Fibroblast of skin of scalp (primary cell): Measurements from ENCODE around the gene TMPRSS13.
"Not testable (repeated sequence)": the region's sequence is repeated elsewhere in the genome, so short reads cannot be mapped to it uniquely, and the experiment has no call there.

Source experiments
- DNase-seq: peaks from one replicate; pipeline ENCODE4 v3.0.0-alpha.2; 2013

TMPRSS13 gene

GRCh38 chr11:117930668-117931330 lies 1.6 kb upstream of the TMPRSS13 start:
- no peak for DNase-seq

- no peak for DNase-seq
Measured at GRCh38 chr11:117929916-117930570, 841 bp upstream of the TMPRSS13 start.

GRCh38 chr11:117928446-117929141 lies 608 bp downstream of the TMPRSS13 start:
- DNase-seq, result no peak

- DNase-seq, result no peak
Measured at GRCh38 chr11:117927926-117928325, 1.3 kb downstream of the TMPRSS13 start.

GRCh38 chr11:117926166-117926565 lies 3.0 kb downstream of the TMPRSS13 start:
- not testable (repeated sequence) for DNase-seq

GRCh38 chr11:117925198-117925925 lies 3.8 kb downstream of the TMPRSS13 start:
- DNase-seq, result no peak

GRCh38 chr11:117924631-117925170 lies 4.5 kb downstream of the TMPRSS13 start:
- no peak for DNase-seq

- no peak for DNase-seq
Measured at GRCh38 chr11:117923773-117924172, 5.4 kb downstream of the TMPRSS13 start.

- no peak for DNase-seq
Measured at GRCh38 chr11:117923275-117923674, 5.9 kb downstream of the TMPRSS13 start.

GRCh38 chr11:117921893-117922292 lies 7.3 kb downstream of the TMPRSS13 start:
- no peak for DNase-seq

GRCh38 chr11:117921456-117921855 lies 7.7 kb downstream of the TMPRSS13 start:
- no peak for DNase-seq

- no peak for DNase-seq
Measured at GRCh38 chr11:117919781-117920221, 9.4 kb downstream of the TMPRSS13 start.

GRCh38 chr11:117919341-117919740 lies 9.9 kb downstream of the TMPRSS13 start:
- no peak for DNase-seq

GRCh38 chr11:117918366-117919255 lies 10.6 kb downstream of the TMPRSS13 start:
- DNase-seq, result no peak

- DNase-seq, result no peak
Measured at GRCh38 chr11:117917591-117918151, 11.5 kb downstream of the TMPRSS13 start.

GRCh38 chr11:117916956-117917355 lies 12.2 kb downstream of the TMPRSS13 start:
- DNase-seq, result no peak

GRCh38 chr11:117915672-117916235 lies 13.4 kb downstream of the TMPRSS13 start:
- no peak for DNase-seq

- no peak for DNase-seq
Measured at GRCh38 chr11:117914991-117915618, 14.1 kb downstream of the TMPRSS13 start.

GRCh38 chr11:117914398-117914761 lies 14.8 kb downstream of the TMPRSS13 start:
- DNase-seq, result no peak

- DNase-seq, result no peak
Measured at GRCh38 chr11:117913736-117914397, 15.3 kb downstream of the TMPRSS13 start.
